DMS79 (cell line): ENCODE measurements around the gene NUMBL.
"Not testable (repeated sequence)": the region's sequence is repeated elsewhere in the genome, so short reads cannot be mapped to it uniquely, and the experiment has no call there.

Experiments
- DNase-seq: peaks from one replicate; lab custom pipeline; 2025; lab: John Stamatoyannopoulos, UW

The NUMBL gene

DNA sequence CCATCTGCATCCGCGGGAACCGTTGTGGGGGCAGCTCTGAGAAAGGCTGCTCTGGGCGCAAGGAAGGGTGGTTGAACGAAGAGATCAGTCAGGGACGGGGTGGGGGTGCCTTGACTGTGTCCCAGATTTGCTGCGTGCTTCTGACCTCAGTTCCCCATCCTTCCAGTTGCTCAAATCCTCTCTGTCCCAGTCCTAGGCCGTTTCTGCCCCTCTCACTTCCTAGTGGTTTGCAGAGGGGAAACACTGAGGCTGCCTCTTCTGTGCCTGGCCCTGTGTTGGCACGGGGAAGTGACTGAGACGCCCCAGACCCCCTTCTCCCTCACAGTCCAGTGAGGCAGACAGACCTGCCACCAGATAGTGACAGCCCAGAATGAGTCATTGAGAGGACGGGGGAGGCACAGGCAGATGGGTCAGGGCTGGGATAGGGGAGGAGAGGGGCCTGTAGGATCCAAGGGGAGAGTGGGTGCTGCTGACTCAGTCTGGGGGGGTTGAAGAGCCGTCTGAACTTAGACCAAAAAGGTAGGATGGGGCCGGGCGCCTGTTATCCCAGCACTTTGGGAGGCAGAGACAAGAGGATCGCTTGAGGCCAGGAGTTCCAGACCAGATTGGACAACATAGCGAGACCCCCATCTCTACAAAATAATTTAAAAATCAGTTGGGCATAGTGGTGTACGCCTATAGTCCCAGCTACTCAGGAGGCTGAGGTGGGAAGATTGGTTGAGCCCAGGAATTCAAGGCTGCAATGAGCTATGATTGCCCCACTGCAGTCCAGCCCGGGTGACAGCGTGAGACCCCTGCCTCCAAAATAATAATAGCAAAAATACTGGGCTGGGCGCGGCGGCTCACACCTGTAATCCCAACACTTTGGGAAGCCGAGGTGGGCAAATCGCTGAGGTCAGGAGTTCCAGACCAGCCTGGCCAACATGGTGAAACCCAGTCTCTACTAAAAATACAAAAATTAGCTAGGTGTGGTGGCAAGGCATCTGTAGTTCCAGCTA is 26.5 kb downstream of the NUMBL start:
- no peak for DNase-seq

- DNase-seq: peak; percentile 61
These were observed 27.3 kb downstream of the NUMBL start for GRCh38 chr19:40662925-40663694.

DNA sequence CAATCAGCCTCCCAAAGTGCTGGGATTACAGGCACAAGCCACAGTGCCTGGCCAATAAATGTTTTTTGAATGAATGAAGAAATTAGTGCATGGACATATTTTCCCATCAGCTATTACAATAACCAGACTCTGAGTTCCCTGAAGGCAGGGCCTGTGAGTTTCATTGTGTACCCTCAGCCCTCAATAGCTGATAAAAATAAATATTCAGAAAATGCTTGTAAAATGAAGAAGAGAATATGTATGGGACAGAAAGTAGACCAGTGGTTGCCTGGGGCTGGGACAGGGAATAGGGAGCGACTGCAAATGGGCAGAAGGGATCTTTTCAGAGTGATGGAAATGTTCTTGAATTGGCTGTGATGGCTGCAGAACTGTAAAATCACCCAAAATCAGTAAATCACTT is 28.8 kb downstream of the NUMBL start:
- DNase-seq: no peak

DNA sequence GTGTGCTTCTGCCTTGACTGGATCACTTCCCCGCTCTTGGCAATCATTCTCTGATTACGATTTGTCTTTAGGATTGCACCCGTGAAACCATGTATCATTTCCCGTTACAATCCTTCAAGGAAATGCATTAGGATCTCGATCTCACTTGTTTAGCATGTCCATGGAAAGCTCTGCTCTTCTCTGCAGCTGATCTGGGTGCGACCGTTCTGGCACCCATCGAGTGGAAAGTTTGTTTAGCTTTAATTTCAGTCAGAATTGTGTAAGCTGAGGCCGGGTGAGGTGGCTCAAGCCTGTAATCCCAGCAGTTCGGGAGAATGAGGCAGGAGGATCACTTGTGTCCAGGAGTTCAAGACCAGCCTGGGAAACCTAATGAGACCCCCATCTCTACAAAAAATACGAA is 30.9 kb downstream of the NUMBL start:
- no peak for DNase-seq

DNA sequence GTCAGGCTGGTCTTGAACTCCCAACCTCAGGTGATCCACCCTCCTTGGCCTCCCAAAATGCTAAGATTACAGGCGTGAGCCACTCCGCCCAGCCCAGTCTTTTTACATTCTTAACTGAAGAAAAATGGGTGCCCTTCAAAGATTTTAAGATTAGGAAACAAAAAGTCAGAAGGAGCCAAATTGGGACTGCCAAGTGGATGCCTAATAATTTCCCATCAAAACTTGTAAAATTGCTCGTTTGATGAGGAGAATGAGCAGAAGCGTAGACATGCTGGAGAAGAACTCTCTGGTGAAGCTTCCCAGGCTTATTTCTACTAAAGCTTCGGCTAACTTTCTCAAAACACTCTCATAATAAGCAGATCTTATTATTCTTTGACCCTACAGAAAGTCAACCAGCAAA is 31.3 kb downstream of the NUMBL start:
- no peak for DNase-seq

DNA sequence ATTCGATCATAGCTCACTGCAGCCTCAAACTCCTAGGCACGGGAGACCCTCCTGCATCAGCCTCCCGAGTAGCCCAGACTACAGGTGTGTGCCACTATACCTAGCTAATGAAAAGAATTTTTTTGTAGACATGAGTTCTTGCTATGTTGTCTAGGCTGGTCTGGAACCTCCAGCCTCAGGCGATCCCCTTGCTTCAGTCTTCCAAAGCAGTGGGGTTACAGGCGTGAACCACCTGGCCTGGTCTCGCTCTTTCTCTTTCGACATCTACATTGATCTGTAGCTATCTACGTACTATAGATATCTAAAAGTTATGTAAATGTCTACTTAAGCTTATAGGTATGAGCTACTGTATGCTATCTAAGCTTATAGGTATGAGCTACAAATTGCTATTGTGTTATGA is 32.4 kb downstream of the NUMBL start:
- DNase-seq: no peak

DNA sequence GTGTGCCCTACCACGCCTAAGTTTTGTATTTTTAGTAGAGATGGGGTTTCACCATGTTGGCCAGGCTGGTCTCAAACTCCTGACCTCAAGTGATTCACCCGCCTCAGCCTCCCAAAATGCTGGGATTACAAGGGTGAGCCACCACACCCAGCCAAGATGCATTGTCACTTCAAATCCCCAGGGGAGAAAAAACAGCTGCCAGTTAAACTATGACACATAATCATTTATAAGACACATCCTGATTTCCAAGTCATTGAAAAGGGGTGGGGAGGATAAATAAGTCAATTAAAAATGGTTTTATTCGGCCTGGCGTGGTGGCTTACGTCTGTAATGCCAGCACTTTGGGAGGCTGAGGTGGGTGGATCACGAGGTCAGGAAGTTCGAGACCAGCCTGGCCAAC is 34.8 kb downstream of the NUMBL start:
- DNase-seq: not testable (repeated sequence)

DNA sequence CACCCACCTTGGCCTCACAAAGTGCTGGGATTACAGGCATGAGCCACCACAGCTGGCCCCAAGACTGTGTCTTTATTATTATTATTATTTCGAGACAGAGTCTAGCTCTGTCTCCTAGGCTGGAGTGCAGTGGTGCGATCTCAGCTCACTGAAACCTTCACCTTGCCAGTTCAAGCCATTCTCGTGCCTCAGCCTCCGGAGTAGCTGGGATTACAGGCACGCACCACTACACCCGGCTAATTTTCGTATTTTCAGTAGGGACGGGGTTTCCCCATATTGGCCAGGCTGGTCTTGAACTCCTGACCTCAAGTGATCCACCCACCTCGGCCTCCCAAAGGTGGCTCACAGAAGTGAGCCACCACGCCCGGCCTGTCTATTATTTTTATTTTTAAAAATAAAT is 38.1 kb downstream of the NUMBL start:
- not testable (repeated sequence) for DNase-seq

- no peak for DNase-seq
These were observed 39.6 kb downstream of the NUMBL start for GRCh38 chr19:40650749-40651305.

DNA sequence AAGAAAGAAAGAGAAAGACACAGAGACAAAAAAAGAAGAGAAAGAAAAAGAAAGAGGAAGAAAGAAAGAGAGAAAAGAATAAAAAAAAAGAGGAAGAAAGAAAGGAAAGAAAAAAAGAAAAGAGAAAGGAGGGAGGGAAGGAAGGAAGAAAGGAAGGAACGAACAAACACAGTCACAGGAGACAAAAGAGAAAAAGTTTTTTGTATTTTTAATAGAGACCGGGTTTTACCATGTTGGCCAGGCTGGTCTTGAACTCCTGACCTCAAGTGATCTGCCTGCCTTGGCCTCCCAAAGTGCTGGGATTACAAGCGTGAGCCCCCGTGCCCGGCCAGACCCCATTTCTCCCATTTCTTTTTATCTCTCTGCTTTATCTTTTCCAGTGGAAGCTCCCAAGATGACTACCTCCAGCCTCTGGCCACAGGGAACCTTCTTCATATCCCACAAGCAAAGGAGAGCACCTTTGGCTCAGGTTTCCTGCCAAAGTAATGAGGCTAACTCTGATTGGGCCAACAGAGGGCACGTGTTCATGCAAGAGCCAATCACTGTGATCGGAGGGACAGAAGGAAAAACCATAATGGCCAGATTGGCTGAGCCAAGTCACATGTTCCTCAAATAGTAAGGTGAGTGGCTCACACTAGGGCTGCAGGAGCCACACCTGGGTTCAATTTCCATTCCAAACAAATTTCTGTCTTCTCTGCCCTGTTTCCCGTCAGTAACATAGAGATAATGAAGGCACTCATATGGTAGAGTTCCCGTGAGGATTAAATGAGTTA is 40.4 kb downstream of the NUMBL start:
- not testable (repeated sequence) for DNase-seq

DNA sequence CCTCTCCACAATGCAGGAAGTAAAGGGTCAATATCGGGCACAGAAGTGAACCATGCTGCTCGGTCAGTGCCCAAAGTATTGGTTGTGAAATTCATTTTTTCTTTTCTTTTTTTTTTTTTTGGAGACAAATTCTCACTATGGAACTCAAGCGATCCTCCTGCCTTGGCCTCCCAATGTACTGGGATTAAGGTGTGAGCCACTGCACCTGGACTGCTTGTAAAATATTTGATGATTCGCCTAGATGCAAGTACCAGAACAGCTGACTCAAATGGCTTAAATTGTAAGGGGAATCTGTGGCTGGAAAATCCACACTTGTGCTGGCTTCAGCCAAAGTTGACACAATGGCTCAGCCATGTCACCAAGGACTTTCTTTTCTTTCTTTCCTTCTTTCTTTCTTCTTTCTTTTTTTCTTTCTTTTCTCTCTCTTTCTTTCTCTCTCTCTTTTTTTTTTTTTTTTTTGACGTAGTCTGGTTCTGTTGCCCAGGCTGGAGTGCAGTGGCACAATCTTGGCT is 43.7 kb downstream of the NUMBL start:
- DNase-seq: no peak

DNA sequence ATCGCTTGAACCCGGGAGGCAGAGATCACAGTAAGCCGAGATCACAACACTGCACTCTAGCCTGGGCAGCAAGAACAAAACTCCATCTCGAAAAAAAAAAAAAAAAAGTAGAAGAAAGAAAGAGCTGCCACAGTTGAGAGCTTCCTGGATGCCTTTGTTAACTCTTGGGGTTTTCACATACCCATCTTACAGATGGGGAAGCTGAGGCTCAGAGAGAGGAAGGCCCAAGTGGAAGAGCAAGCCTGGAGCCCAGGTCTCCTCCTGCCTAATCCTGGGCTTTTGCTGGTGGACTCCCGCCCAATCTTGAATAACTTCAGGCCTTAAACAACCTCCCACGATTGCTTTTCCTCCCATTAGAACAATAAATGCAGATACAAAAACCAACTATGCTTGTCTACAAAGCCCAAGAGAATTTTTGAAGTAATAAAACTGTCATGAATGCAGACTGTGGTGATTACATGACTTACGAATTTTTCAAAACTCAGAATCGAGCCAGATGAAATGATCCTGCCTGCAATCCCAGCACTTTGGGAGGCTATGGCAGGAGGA is 47.6 kb downstream of the NUMBL start:
- no peak for DNase-seq

- no peak for DNase-seq
These were observed 48.3 kb downstream of the NUMBL start for GRCh38 chr19:40642051-40642706.

- DNase-seq: no peak
These were observed 49.2 kb downstream of the NUMBL start for GRCh38 chr19:40641281-40641680.

GRCh38 chr19:40640744-40641143 is 49.7 kb downstream of the NUMBL start:
- no peak for DNase-seq

- DNase-seq: no peak
These were observed 50.8 kb downstream of the NUMBL start for GRCh38 chr19:40639638-40639982.

DNA sequence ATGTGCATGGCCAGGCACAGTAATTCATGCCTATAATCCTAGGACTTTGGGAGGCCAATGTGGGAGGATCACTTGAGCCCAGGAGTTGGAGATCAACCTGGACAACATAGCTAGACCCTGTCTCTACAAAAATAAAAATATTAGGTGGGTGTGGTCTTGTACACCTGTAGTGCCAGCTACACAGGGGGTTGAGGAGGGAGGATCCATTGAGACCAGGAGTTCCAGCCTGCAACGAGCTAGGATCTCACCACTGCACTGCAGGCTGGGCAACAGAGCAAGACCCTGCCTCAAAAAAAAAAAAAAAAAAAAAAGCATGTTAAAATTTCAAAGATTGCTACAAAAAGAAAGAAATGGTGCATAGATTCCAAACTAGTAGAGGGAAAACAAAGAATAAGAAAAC is 52.1 kb downstream of the NUMBL start:
- no peak for DNase-seq

GRCh38 chr19:40633207-40633606 is 57.2 kb downstream of the NUMBL start:
- DNase-seq: no peak

DNA sequence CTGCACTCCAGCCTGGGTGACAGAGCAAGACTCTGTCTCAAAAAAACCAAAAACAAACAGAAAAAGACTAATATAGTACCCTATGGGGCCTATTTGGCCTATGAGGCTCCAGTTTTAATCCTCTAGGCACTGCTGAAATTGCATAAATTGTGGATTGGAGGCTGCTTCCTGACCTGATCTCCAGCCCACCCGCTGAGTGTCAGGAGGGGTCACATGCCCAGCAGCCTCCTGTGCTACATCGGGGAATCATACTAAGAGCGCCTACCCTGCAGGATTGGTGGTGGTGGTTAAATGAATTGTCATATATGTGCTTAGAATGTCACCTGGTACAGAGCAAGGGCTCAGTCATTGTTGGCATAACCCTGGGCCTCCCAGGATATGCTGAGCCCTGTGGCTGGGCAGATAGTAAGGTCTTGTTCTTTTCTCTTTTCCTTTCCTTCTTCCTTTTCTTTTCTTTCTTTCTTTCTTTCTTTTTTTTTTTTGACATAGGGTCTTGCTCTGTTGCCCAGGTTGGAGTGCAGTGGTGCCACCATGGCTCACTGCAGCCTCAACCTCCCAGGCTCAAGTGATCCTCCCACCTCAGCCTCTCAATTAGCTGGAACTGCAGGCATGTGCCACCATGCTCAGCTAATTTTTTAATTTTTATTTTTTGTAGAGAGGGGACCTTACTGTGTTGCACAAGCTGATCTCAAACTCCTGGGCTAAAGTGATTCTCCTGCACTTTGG is 58.0 kb downstream of the NUMBL start:
- no peak for DNase-seq

- DNase-seq: no peak
These were observed 59.8 kb downstream of the NUMBL start for GRCh38 chr19:40630571-40631160.
